Measurements from ENCODE around the gene GSG1L2.

Gene GSG1L2

GRCh38 chr17:9824797-9825338, 3.0 kb upstream of the GSG1L2 start:
- DNase-seq: no peak

GRCh38 chr17:9824094-9824493, 2.2 kb upstream of the GSG1L2 start:
- DNase-seq: no peak

DNA sequence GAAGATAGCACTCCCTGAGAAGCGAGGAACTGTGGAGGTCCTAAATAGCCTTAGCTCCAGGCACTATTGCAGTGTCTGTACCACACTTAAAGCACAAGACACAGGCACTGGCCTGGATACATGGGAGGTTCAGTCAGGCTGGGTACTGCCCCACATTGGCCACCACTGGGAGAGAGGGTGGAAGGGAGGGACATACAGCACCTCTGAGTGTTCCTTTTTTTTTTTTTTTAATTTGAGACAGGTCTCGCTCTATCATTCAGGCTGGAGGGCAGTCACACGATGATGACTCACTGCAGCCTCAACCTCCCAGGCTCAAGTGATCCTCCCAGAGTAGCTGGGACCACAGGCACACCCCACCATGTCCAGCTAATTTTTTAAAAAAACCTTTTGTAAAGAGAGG, 1.4 kb downstream of the GSG1L2 start:
- DNase-seq: no peak

GRCh38 chr17:9818760-9819159, 3.1 kb downstream of the GSG1L2 start:
- DNase-seq: no peak

DNA sequence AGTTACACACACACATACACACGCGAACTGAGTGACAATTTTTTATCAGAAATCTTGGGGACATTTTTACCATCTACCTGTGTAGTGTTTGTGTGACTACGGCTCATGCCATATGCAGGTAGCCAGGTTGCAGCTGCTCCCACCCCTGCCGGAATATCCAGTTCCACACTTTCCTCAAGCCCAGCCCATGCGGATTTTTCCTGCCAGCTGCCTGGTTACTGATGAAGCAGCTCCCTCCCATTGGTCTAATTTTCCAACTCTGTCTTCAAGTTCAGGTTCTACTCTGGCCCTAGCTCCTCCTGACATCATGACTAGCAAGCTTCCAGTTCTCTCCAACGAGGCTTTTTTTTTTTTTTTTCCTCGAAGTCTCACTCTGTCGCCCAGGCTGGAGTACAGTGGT, 4.8 kb downstream of the GSG1L2 start:
- DNase-seq: no peak

DNA sequence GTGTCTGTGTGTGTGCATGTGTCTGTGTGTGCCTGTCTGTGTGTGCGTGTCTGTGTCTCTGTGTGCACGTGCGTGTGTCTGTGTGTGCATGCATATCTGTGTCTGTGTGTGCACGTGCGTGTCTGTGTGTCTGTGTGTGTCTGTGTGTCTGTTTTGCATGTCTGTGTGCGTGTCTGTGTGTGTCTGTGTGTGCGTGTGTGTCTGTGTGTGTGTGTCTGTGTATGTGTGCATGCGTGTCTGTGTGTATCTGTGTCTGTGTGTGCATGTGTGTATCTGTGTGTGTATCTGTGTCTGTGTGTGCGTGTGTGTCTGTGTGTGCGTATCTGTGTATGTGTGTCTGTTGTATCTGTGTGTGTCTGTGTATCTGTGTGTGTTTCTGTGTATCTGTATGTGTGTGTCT, 5.4 kb downstream of the GSG1L2 start:
- no peak for DNase-seq

DNA sequence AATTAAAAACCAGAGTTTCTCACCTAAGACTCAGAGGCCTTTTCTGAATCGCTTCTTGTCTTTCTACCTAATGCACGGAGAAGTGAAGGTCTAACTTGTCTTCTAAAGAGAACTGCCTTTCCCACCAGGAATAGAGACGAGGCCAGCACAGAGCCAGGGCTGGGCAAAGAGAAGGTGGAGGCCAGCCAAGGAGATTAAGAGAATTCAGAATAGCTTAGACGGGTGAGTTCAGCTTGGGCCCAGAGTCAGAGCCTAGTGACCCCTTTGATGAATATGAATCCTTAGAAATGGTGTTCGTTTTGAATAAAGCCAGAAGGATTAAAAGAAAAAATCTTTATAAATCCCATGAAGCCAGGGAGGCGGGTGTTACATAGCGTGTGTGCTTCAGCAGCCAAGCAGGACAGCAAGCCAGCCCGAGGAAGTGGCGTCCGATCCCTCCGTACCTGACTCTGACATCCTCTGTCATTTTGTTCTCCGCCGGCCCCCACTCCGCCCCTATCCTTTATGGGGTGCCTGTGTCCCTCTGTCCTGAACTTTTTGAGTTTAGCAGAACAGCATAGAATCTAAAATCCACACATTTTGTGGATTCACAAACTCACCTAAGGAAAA, 7.4 kb downstream of the GSG1L2 start:
- no peak for DNase-seq

GRCh38 chr17:9813166-9813565, 8.7 kb downstream of the GSG1L2 start:
- no peak for DNase-seq

DNA sequence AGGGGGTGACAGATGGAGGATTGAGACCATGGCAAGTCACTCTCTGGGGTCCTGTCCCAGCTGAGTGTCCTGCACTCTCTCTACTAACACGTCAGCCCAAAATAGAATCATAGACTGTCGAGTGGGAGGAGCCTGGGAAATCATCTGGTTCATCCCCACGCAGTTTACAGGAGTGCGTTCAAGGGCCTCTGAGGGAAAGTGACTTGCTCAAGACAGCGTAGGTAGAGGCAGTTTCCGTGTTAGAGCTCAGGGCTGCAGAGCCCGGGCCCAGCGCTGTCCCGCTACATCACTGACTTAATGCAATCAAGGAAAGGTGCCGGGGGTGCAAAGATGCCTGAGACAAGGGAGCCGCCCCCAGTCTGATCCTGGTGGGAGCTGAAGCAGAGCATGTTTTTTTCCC, 10.3 kb downstream of the GSG1L2 start:
- no peak for DNase-seq

DNA sequence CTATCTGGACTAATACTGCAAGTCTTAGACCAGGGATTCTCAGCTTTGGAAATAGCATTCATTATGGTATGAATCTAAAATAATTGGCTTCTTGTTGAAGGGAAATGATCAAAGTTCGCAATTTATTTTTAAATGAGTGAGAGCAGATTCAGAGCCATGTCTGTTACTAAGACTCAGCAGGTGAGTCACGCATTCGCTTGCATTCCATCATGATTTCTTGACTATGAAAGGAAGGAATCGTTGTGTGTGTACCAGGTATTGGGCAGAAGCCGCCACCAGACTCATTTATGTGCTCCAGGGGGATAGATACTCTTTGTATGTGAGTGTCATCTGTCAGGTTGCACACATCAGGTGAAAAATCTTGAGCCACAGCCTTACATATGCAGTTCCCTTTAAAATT, 10.8 kb downstream of the GSG1L2 start:
- no peak for DNase-seq

GRCh38 chr17:9810100-9810949, 11.6 kb downstream of the GSG1L2 start:
- no peak for DNase-seq

DNA sequence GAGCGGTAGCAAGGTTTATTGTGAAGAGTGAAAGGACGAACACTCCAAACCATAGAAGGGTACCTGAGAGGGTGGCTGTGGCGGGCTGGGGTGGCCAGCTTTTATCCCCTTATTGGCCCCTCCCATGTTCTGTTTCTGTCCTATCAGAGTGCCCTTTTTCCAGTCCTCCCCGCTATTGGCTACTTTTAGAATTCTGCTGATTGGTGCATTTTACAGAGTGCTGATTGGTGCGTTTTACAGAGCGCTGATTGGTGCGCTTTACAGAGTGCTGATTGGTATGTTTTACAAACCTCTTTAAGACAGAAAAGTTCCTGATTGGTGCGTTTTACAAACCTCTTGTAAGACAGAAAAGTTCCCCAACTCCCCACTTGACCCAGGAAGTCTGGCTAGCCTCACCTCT, 12.5 kb downstream of the GSG1L2 start:
- DNase-seq: no peak

GRCh38 chr17:9806699-9807098, 15.2 kb downstream of the GSG1L2 start:
- no peak for DNase-seq

DNA sequence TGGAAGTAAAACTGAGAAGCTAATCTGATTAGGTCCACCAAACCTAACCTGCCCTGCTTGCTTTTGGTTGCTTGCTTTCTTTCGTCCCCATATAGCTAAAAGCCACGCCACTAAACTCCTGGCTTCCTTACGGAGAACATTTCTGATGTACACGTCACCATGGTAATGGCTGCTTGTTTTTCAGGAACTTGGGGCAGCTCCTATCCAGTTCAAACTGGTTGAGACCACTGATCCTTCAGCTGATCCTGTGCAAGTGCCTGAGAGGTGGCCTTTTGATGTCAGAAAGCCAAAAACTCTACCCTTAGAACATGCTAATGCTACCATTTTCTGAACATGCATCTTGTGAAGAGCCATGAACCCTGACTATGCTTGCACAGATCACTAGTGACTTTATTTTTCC, 16.1 kb downstream of the GSG1L2 start:
- no peak for DNase-seq

DNA sequence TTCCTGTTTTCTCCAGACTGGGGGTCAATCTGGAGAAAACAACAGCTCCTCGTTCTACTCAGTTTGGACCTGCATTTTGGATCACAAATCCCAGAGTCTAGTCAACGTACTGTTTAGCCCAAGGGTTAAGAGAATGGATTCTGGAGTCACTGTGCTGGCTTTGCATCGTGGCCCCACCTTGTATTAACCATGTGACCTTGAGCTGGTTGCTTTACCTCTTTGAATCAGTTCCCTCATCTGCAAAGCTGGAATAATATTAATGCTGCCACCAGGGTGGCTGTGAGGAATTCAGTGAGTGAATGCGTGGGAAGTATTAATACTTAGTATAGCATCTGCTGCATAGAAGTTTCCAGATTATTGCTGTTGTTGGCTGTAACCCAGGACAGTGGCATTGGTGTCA, 19.2 kb downstream of the GSG1L2 start:
- no peak for DNase-seq

DNA sequence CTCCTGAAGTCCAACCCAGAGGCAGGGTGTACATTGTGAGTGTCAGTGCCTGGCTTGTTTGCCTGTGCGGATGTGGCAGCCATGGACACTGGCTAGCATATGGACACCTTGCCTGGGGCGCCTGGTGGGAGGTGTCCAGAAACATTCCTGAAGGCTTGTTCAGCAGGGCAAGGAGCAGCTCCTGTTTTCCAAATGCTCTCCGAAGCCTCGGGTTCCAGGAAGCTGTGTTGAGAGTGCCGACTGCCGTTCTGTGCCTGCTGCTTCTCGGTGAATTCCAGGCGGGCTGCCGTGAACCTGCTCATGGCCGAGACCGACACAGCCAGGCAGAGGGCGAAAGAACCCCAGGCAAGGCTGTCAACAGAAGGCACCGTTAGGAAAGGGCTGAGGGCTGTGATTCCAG, 19.6 kb downstream of the GSG1L2 start:
- no peak for DNase-seq

DNA sequence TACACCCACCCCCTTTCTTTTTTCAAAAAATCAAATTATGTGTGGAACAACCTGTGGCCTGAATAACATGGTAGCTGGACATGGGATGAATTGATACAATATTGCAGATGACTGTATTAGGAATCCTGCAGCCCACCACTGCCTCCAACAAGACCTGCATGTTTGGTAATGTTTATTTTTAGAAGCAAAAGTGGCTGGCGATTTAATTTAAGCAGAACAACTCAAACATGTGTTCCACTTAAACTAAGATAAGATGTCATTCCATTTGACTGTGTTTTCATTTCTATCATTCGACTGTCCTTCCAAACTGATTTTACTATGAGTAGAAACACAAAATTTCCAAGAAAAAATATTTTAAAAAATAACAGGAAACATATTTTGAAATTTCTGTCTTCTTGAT, 20.4 kb downstream of the GSG1L2 start:
- DNase-seq: no peak

- DNase-seq: no peak
These were observed 23.2 kb downstream of the GSG1L2 start for GRCh38 chr17:9798724-9799123.

DNA sequence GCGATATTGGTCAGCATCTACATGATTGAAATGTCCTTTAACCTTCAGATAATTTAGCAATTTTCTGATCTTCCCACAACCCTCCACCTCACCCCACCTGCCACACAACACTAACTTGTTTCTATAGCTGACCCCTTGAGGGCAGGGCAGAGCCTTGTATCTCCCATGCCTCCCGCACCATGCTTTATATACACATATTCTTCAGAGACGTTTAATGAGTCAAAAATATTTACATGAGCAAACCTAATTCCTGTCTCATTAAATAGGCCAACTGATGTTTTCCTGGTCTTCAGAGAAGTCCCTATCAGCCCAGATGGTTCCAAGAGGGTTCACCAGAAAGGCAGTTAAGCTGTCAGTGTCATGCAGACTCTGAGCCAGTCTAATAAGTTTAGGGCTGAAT, 23.9 kb downstream of the GSG1L2 start:
- DNase-seq: no peak

GRCh38 chr17:9792181-9792840, 29.6 kb downstream of the GSG1L2 start:
- no peak for DNase-seq

GRCh38 chr17:9790889-9791876, 30.7 kb downstream of the GSG1L2 start, which contains the start of gene DHRS7C:
DHRS7C (minus strand) TSS chr17:9791592; CDS start chr17:9791284, 308 bp downstream.
- DNase-seq: no peak

DNA sequence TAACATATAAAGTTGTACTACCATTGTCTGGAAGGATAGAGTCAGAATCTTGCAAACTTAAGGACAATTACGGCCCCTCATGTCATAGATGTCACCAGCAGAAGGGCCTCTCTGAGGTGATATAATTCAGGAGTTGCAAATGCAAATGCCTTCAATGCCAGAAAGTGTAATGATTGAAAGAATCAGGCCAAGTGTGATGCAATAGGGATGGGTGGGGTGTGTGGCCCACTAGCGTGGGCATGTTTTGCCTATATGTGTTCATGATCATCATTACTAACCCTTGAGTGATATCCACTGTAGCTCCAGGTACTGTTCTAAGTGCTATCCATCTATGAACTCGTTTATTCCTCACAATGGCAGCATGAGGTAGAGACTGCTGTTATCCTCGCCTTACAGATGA, 31.6 kb downstream of the GSG1L2 start:
- no peak for DNase-seq

GRCh38 chr17:9788601-9789000, 33.3 kb downstream of the GSG1L2 start:
- no peak for DNase-seq
